GM19324 (cell line): ENCODE results near the gene SLC2A14.
"Not testable (repeated sequence)": the region's sequence is repeated elsewhere in the genome, so short reads cannot be mapped to it uniquely, and the experiment has no call there.

Source experiments
- ATAC-seq: cut with Tn5 transposase; IDR thresholded peaks from one replicate; pipeline ENCODE4 v1.9.1; 2021; ENCODE audit warnings: mild to moderate bottlenecking, moderate library complexity; ENCODE audit not compliant: unreplicated experiment, low FRiP score

SLC2A14 gene

GRCh38 chr12:7877420-7877819, 4.7 kb upstream of the SLC2A14 start:
- no peak for ATAC-seq

GRCh38 chr12:7870335-7870734, 2.4 kb downstream of the SLC2A14 start:
- ATAC-seq = no peak

DNA sequence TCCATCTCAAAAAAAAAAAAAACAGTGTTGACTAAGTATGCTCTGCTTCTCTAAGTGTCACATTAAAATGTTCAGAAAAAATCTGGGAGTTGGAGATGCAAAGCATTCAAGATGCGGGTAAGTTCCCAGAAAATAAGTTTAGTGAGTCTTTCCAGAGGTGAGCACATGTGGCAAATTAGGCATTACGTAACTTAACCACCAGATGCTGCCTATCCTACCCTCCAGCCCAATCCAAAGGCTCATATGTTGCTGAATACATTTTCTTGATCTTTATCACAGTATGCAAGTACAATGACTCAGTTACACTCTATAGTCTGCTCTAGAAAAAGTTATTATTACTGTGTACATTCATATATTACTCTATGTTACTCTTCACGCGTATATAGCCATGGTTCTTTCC, 3.6 kb downstream of the SLC2A14 start:
- no peak for ATAC-seq

DNA sequence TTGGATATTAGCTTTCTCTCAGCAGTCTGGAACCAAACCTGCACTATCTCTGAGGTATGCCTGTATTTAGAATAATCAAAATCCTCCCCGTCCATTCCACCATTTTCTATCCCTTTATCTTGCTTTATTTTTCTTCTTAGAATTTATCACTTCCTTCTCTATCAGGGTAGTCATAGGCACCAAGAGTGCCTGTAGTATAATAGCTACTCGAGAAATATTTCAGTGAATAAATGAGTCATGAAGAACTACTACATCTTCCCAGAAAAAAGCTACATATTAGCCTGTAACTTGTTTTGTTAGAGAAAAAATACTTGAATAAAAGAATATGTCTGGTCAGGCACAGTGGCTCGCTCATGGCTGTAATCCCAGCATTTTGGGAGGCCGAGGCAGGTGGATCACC, 4.3 kb downstream of the SLC2A14 start:
- ATAC-seq = no peak

- ATAC-seq = no peak
These were observed 8.0 kb downstream of the SLC2A14 start for GRCh38 chr12:7864601-7865150.

- not testable (repeated sequence) for ATAC-seq
These were observed 9.8 kb downstream of the SLC2A14 start for GRCh38 chr12:7862814-7863348.

DNA sequence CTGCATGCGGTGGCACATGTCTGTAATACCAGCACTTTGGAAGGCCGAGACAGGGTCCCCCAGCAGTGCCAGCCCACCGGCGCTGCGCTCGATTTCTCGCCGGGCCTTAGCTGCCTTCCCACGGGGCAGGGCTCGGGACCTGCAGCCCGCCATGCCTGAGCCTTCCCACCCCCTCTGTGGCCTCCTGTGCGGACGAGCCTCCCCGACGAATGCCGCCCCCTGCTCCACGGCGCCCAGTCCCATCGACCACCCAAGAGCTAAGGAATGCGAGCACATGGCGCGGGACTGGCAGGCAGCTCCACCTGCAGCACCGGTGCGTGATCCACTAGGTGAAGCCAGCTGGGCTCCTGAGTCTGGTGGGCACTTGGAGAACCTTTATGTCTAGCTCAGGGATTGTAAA, 10.4 kb downstream of the SLC2A14 start:
- ATAC-seq = not testable (repeated sequence)

DNA sequence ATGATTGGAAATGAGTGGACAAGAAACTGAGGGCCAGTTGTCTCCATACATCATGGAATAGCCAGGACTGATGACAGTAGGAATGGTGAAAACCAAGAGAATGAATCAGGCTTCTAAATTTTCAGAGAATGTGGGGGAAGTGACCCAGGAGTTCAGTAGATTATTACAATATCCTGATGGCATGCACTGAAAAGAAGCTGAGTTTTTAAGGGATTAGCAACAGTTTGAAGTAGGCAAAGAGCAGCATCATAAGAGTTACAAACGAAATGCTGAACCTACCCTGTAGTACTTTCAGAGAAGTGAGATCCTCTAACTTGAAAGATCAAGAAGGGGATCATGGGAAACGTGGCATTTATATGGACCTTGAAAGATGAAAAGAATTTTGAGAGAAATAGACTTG, 13.2 kb downstream of the SLC2A14 start:
- ATAC-seq = no peak

DNA sequence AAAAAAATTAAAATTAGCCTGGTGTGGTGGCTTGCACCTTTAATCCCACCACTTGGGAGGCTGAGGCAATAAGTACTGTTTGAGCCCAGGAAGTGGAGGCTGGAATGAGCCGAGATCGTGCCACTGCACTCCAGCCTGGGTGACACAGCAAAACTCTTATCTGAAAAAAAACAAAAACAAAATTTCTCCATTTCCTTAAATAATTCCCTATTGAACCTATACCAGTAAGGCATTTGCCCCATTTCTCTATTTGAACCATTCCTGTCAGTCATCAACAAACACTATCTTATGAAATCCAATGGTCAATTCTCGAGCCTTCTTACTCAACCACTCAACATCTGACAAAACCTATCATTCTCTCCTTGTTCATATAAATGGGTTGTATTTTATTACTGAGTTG, 14.7 kb downstream of the SLC2A14 start:
- no peak for ATAC-seq

DNA sequence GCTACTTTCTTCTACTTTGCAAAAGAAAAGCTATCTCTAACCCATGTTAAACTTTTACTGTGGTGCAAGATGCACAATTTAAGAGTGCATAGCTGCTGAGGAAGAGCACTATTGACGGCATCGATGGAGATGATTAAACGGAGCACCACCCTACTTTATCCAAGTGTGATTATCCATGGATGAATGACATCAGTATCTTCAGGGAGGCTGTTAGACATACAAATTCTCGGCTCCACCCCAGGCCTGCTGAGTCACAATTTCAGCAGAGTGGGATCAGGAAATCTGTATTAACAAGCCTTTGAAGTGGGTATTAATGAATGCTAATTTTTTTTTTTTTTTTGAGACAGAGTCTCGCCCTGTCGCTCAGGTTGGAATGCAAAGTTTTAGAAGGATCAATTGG, 16.2 kb downstream of the SLC2A14 start:
- ATAC-seq = no peak

DNA sequence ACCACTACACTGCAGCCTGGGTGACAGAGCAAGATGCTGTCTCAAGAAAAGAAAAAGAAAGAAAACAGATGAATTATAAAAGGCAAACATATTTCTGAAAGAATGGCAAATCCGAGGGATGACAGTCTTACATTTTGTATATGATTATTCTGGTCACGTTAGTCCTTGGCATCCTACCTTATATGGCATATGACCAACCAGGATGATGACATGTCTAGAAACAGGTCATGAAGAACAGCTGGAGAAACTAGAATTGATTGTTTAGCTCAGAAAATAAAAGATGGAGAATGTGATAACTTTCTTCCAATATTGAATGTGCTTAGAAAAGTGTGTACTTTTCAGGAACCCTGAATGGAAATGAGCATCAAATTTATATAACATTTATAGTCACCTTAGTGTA, 19.2 kb downstream of the SLC2A14 start:
- no peak for ATAC-seq

DNA sequence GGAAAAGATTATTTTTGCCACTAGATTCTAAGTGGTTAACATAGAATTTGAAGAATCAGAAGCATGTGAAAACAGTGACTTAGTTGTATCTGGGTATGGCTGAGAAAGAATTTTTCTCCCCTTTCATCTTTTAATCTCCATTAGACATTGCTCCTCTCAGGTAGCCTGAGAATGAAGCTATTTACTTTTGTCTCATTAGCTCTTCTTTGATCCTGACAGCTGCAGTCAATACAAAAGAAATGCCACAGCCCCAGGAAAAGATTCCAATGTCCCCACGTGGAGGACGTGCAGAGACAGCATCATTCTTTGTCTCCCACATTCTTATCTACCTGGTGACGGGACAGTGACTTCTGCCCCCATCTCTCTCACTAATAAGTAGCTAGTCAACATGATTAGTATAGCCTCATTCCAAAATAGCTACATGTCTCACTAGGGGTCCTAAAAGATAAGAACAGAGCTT, 21.1 kb downstream of the SLC2A14 start:
- not testable (repeated sequence) for ATAC-seq

DNA sequence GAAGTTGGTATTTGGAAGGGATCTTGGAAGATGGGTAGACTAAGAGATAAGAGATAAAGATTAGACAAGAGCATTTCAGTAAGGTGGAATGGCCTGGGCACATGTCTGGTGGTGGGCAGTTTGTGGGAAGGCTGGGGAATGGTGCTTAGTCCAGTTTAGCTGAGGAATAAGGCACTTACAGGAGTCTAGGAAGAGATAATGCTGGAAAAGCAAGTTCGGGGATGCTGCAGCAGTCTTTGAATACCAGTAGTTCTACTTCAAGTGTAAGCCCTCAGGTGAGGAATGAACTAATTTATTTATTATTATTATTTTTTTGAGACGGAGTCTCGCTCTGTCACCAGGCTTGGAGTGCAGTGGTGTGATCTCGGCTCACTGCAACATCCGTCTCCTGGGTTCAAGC, 22.6 kb downstream of the SLC2A14 start:
- ATAC-seq = not testable (repeated sequence)

GRCh38 chr12:7848098-7848422, 24.7 kb downstream of the SLC2A14 start:
- not testable (repeated sequence) for ATAC-seq

- ATAC-seq = not testable (repeated sequence)
These were observed 25.3 kb downstream of the SLC2A14 start for GRCh38 chr12:7847226-7848097.

GRCh38 chr12:7844116-7844515, 28.6 kb downstream of the SLC2A14 start:
- no peak for ATAC-seq

GRCh38 chr12:7843583-7843982, 29.1 kb downstream of the SLC2A14 start:
- ATAC-seq = not testable (repeated sequence)

DNA sequence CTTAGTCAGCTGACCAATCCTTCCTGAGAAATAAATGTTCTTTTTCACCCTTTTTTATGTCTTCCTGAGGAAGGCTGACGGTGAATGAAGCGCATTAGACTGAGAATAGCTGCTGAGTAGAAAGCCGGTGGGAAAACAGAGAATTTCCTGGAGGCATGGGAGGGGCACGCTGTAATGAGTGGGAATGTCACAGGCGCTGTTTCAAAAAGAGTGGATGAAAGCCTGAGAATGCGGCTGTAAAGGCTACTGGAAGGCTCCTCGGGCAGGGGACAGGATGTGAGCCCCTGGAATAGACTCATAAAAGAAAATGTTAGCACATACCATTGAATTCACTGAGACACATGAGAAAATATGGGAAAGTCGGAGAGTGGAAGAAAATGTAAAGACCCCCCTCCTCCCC, 29.6 kb downstream of the SLC2A14 start:
- ATAC-seq = not testable (repeated sequence)

- not testable (repeated sequence) for ATAC-seq
These were observed 30.3 kb downstream of the SLC2A14 start for GRCh38 chr12:7842444-7842843.

DNA sequence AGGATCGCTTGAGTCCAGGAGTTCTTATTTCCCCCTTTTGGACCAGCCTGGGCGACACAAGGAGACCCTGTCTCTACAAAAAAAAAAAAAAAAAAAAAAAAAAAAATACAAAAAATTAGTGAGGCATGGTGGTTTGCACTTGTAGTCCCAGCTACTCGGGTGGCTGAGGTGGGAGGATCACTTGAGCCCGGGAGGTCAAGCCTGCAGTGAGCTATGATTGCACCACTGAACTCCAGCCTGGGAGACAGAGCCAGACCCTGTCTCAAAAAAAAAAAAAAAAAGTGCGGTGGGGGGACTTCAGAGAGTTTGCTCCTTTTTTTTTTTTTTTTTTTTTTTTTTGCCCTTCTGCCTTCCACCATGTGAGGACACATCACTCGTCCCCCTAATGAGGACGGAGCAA, 32.9 kb downstream of the SLC2A14 start:
- not testable (repeated sequence) for ATAC-seq

GRCh38 chr12:7839226-7839625, 33.5 kb downstream of the SLC2A14 start:
- not testable (repeated sequence) for ATAC-seq

- no peak for ATAC-seq
These were observed 35.3 kb downstream of the SLC2A14 start for GRCh38 chr12:7837366-7837765.
